H1 (cell line): Measurements from ENCODE around the gene PRRT4. TPM values are rescaled to one million over a fixed set of nuclear protein-coding genes. Genes with fewer than 3 reads are reported as not detected.

Source experiments
- CTCF ChIA-PET: fragments of 300-600 bp; sonication (Branson Sonifier 250); formaldehyde crosslinking; loops from one replicate; lab custom pipeline; 2021; ENCODE audit not compliant: partially characterized antibody; lab: Charles Lee
- POLR2A ChIA-PET: fragments of 300-600 bp; sonication (Branson Sonifier 250); formaldehyde crosslinking; loops from one replicate; lab custom pipeline; 2021; ENCODE audit warnings: inconsistent platforms; ENCODE audit not compliant: partially characterized antibody; lab: Charles Lee
- DNase-seq, 2 experiments: peaks; one replicate each; pipeline versions ENCODE4 v3.0.0 to v3.0.0-alpha.2; 2010 to 2022; ENCODE audit warnings: low spot score in 2 of 2, low read depth in 1 of 2, mixed read lengths in 1 of 2
- FAIRE-seq: peaks from 2 replicates; lab custom pipeline; 2011; peaks lifted over from hg19 to GRCh38; lab: Jason Lieb, UNC
- H2AFZ ChIP-seq: 2 replicates; pipeline ENCODE4 v1.8.1; 2012; ENCODE audit warnings: low read length, inconsistent platforms
- H2AK5ac ChIP-seq: 2 replicates; pipeline ENCODE4 v1.6.1; 2013; ENCODE audit warnings: low read depth, low read length
- H2BK120ac ChIP-seq: replicated peaks from 2 replicates; pipeline ENCODE3; 2013; ENCODE audit warnings: low read depth, low read length, inconsistent platforms
- H2BK12ac ChIP-seq: 2 replicates; pipeline ENCODE4 v1.6.1; 2013; ENCODE audit warnings: low read depth, low read length
- H2BK15ac ChIP-seq: 2 replicates; pipeline ENCODE4 v1.6.1; 2013; ENCODE audit warnings: low read length
- H2BK20ac ChIP-seq: 2 replicates; pipeline ENCODE4 v1.6.1; 2013; ENCODE audit warnings: low read length
- H2BK5ac ChIP-seq: 2 replicates; pipeline ENCODE4 v1.6.1; 2013; ENCODE audit warnings: low read depth, low read length
- H3K14ac ChIP-seq: 2 replicates; pipeline ENCODE4 v1.6.1; 2013; ENCODE audit warnings: inconsistent platforms; ENCODE audit not compliant: insufficient read length
- H3K18ac ChIP-seq: 2 replicates; pipeline ENCODE4 v1.6.1; 2013; ENCODE audit warnings: low read length; ENCODE audit errors: extremely low read depth
- H3K23ac ChIP-seq: 2 replicates; pipeline ENCODE4 v1.6.1; 2013; ENCODE audit warnings: inconsistent platforms; ENCODE audit not compliant: insufficient read length
- H3K23me2 ChIP-seq: 2 replicates; pipeline ENCODE4 v1.6.1; 2013; ENCODE audit warnings: low read depth, low read length
- H3K27ac ChIP-seq: 2 replicates; pipeline ENCODE4 v1.6.1; 2011; ENCODE audit warnings: low read depth, low read length, inconsistent platforms
- H3K27me3 ChIP-seq, 4 experiments: replicated peaks in 1 of 4; 1 replicate in 1 of 4; 2 replicates in 3 of 4; pipeline versions ENCODE4 v1.6.1 to v1.8.1; 2011 to 2013; ENCODE audit warnings: low read length in 3 of 4, mild to moderate bottlenecking in 3 of 4, inconsistent platforms in 2 of 4, mixed read lengths in 2 of 4, moderate library complexity in 1 of 4; ENCODE audit not compliant: control insufficient read depth in 3 of 4, insufficient read depth in 3 of 4; ENCODE audit errors: extremely low read depth in 1 of 4
- H3K36me3 ChIP-seq, 4 experiments: 2 replicates each; pipeline versions ENCODE4 v1.6.1 to v1.8.1; 2011 to 2013; ENCODE audit warnings: mild to moderate bottlenecking in 4 of 4, low read length in 3 of 4, moderate library complexity in 2 of 4, control low read depth in 1 of 4, inconsistent platforms in 1 of 4; ENCODE audit not compliant: insufficient read depth in 4 of 4, control insufficient read depth in 2 of 4
- H3K4ac ChIP-seq: replicated peaks from 2 replicates; pipeline ENCODE3; 2013; ENCODE audit warnings: low read length, low read depth, mixed read lengths, inconsistent platforms; ENCODE audit not compliant: insufficient read length
- H3K4me1 ChIP-seq, 4 experiments: replicated peaks in 1 of 4; 1 replicate in 1 of 4; 2 replicates in 3 of 4; pipeline versions ENCODE4 v1.6.1 to v1.8.1; 2011 to 2013; ENCODE audit warnings: low read length in 3 of 4, inconsistent platforms in 2 of 4, mixed read lengths in 1 of 4; ENCODE audit not compliant: insufficient read depth in 4 of 4, control insufficient read depth in 3 of 4
- H3K4me2 ChIP-seq, 2 experiments: 2 replicates each; pipeline versions ENCODE4 v1.6.1 to v1.8.1; 2011 to 2013; ENCODE audit warnings: low read depth in 2 of 2, low read length in 2 of 2, control low read depth in 1 of 2, inconsistent platforms in 1 of 2, mild to moderate bottlenecking in 1 of 2; ENCODE audit not compliant: insufficient read depth in 1 of 2
- H3K4me3 ChIP-seq, 4 experiments: fragments of 200-600, 300-600 bp in 1 of 4; sonication (generic), shearing (Covaris generic), sonication (Bioruptor Twin) in 1 of 4; 2 replicates each; pipeline versions ENCODE4 v1.5.1 to v1.8.1; 2011 to 2016; ENCODE audit warnings: low read length in 4 of 4, low read depth in 3 of 4, control low read depth in 2 of 4, inconsistent platforms in 2 of 4, mild to moderate bottlenecking in 2 of 4, mixed read lengths in 1 of 4, moderate library complexity in 1 of 4; ENCODE audit not compliant: insufficient read depth in 2 of 4; ENCODE audit errors: extremely low read depth in 1 of 4
- H3K56ac ChIP-seq: replicated peaks from 2 replicates; pipeline ENCODE3; 2013; ENCODE audit warnings: low read depth, mild to moderate bottlenecking, mixed read lengths, low read length, inconsistent platforms; ENCODE audit not compliant: insufficient read length
- H3K79me1 ChIP-seq: 2 replicates; pipeline ENCODE4 v1.6.1; 2013; ENCODE audit warnings: low read depth, low read length, control low read depth
- H3K79me2 ChIP-seq, 2 experiments: 2 replicates each; pipeline versions ENCODE4 v1.6.1 to v1.8.1; 2012 to 2013; ENCODE audit warnings: low read length in 2 of 2, mild to moderate bottlenecking in 2 of 2, inconsistent platforms in 1 of 2; ENCODE audit not compliant: insufficient read depth in 2 of 2, control insufficient read depth in 1 of 2
- H3K9ac ChIP-seq, 4 experiments: replicated peaks in 1 of 4; 1 replicate in 1 of 4; 2 replicates in 3 of 4; pipeline versions ENCODE4 v1.6.1 to v1.8.1; 2011 to 2013; ENCODE audit warnings: low read depth in 3 of 4, low read length in 3 of 4, control low read depth in 2 of 4, mild to moderate bottlenecking in 2 of 4, moderate library complexity in 2 of 4, inconsistent platforms in 1 of 4; ENCODE audit errors: extremely low read depth in 1 of 4
- H3K9me3 ChIP-seq, 2 experiments: 2 replicates each; pipeline versions ENCODE4 v1.6.1 to v1.8.1; 2012 to 2013; ENCODE audit warnings: mild to moderate bottlenecking in 2 of 2, moderate library complexity in 2 of 2, control low read depth in 1 of 2, inconsistent platforms in 1 of 2, low read depth in 1 of 2, low read length in 1 of 2, mixed read lengths in 1 of 2; ENCODE audit not compliant: insufficient read depth in 2 of 2
- H4K20me1 ChIP-seq, 2 experiments: replicated peaks in 1 of 2; 2 replicates each; pipeline versions ENCODE3 to v1.8.1; 2011 to 2013; ENCODE audit warnings: inconsistent platforms in 2 of 2, low read length in 2 of 2, mild to moderate bottlenecking in 1 of 2; ENCODE audit not compliant: insufficient read depth in 2 of 2, control insufficient read depth in 1 of 2
- H4K5ac ChIP-seq: 2 replicates; pipeline ENCODE4 v1.6.1; 2013; ENCODE audit warnings: low read length, low read depth, mixed read lengths, inconsistent platforms; ENCODE audit not compliant: insufficient read length
- H4K8ac ChIP-seq: 2 replicates; pipeline ENCODE4 v1.8.0; 2013; ENCODE audit warnings: mild to moderate bottlenecking, moderate library complexity, low read length, inconsistent platforms; ENCODE audit not compliant: insufficient read depth; ENCODE audit errors: extremely low read depth
- H4K91ac ChIP-seq: replicated peaks from 2 replicates; pipeline ENCODE3; 2013; ENCODE audit warnings: low read length, mixed read lengths, inconsistent platforms; ENCODE audit not compliant: insufficient read length
- ASH2L ChIP-seq: fragments of 200-600, 300-600 bp; sonication (generic); IDR thresholded peaks from one replicate; pipeline ENCODE4 v1.7.1; 2017; ENCODE audit warnings: low read length
- BCL11A ChIP-seq, 2 experiments: IDR thresholded peaks; one replicate each; pipeline ENCODE4 v1.6.1; 2011; ENCODE audit warnings: low read depth in 2 of 2, low read length in 2 of 2, mild to moderate bottlenecking in 2 of 2
- CREB1 ChIP-seq: IDR thresholded peaks from 2 replicates; pipeline ENCODE4 v1.6.1; 2012; ENCODE audit warnings: inconsistent platforms
- CTCF ChIP-seq, 3 experiments: IDR thresholded peaks; 1 replicate in 2 of 3; 2 replicates in 1 of 3; pipeline versions ENCODE4 v1.5.1 to v1.6.1; 2011; ENCODE audit warnings: low read length in 3 of 3, mild to moderate bottlenecking in 3 of 3, inconsistent platforms in 2 of 3, low read depth in 1 of 3, moderate library complexity in 1 of 3; ENCODE audit not compliant: insufficient read depth in 1 of 3; ENCODE audit errors: control extremely low read depth in 1 of 3
- GABPA ChIP-seq: IDR thresholded peaks from 2 replicates; pipeline ENCODE4 v1.6.1; 2011; ENCODE audit warnings: mild to moderate bottlenecking, low read length, moderate library complexity, borderline replicate concordance; ENCODE audit not compliant: insufficient read depth
- RNF2 ChIP-seq: fragments of 200-900, 300-1000 bp; sonication (generic); IDR thresholded peaks from 2 replicates; pipeline ENCODE4 v1.7.1; 2016; ENCODE audit warnings: borderline replicate concordance, low read depth, mild to moderate bottlenecking, antibody characterized with exemption, low read length; ENCODE audit not compliant: poor library complexity, severe bottlenecking; ENCODE audit errors: missing control alignments
- polyA plus RNA-seq, 7 experiments: library from polyadenylated mRNA; depleted of rRNA in 3 of 7; stranded (reverse) in 5 of 7; unstranded in 2 of 7; fragments of >200 nt in 5 of 7; fragments of 200-250 nt in 2 of 7; gene quantifications; 1 replicate in 5 of 7; 2 replicates in 1 of 7; 4 replicates in 1 of 7; pipeline versions ENCODE4 v1.2.1 to v1.2.3, GENCODE V29; 2011 to 2013; ENCODE audit warnings: missing spikeins in 2 of 7, mixed read lengths in 2 of 7
- total RNA-seq: library from RNA; stranded (reverse); fragmentation: NEBNext Ultra II Directional; extraction: Animal tissue kit (Norgen Biotek cat#: 25700); gene quantifications from 2 replicates; pipeline ENCODE4 v1.2.1, GENCODE V29; 2021

Gene PRRT4
- total and polyA plus RNA-seq, 2 of the 8 experiments (the other 6 are each of a cell fraction or from before 2014, with no cell fraction given) = 0.34 to 1.0 TPM

- TF ChIP-seq ASH2L = no peak
- no peak for TF ChIP-seq CTCF (IDR thresholded peaks at IDR 0.05; ENCODE audit: control extremely low read depth in 1 of 3, insufficient read depth in 1 of 3, low read depth in 1 of 3, low read length in 3 of 3)
- no peak for TF ChIP-seq RNF2
- no peak for TF ChIP-seq BCL11A (IDR thresholded peaks at IDR 0.05; ENCODE audit: low read depth in 2 of 2, low read length in 2 of 2)
- TF ChIP-seq GABPA = no peak
- no peak for TF ChIP-seq CREB1
- H3K79me1 ChIP-seq = no peaks in the 10 kb centered on the region
Measured at GRCh38 chr7:128366986-128367385, 5.5 kb upstream of the PRRT4 start.

More at GRCh38 chr7:128366986-128367385, 5.5 kb upstream of the PRRT4 start:
- Histone ChIP-seq H3K9ac (no peak overlapping the region), H3K27me3 (peaks cover 18 to 37% (median 28%) of the 10 kb centered on the region in 4 experiments), H3K9me3 (no peaks in the 10 kb centered on the region), H3K14ac (no peak overlapping the region), H3K23ac (no peak overlapping the region), H4K5ac (no peak overlapping the region), H3K4me2 (no peak overlapping the region), H3K18ac (no peak overlapping the region), H2AK5ac (no peak overlapping the region), H2BK5ac (no peak overlapping the region), H2BK15ac (no peak overlapping the region), H4K20me1 (no peaks in the 10 kb centered on the region), H2BK12ac (no peak overlapping the region), H2BK20ac (no peak overlapping the region), H3K4me3 (no peak overlapping the region), H3K4ac (no peak overlapping the region), H2BK120ac (no peak overlapping the region), H3K56ac (no peak overlapping the region), H3K4me1 (no peaks in the 10 kb centered on the region), H4K91ac (no peak overlapping the region), H3K27ac (no peak overlapping the region), H3K23me2 (no peaks in the 10 kb centered on the region), H3K79me2 (no peaks in the 10 kb centered on the region), H3K36me3 (no peaks in the 10 kb centered on the region), H2AFZ (no peak overlapping the region), H4K8ac (no peak overlapping the region)
- FAIRE-seq (no peak), DNase-seq (no peak)
- CTCF ChIA-PET = interaction anchor here (0.6 to 10.0 kb wide), 6 partner anchors 12 to 59 kb away, joined by 3 to 89 read pairs (median 3); no protein-coding TSS in a partner anchor
- POLR2A ChIA-PET = no interaction called here
